T-helper 2 cell treated with Interferon-gamma antibody and Interleukin-4, amounts not matched to agents 5 μg/mL and 100 μg/mL, for 36 hours (primary cell): ENCODE results near the gene LDLRAD3.

Experiments
- DNase-seq: peaks from one replicate; pipeline ENCODE4 v3.0.0; 2021; ENCODE audit warnings: low spot score
- H3K27ac Mint-ChIP-seq: one replicate; pipeline ENCODE4 v1.8.0; 2021; ENCODE audit warnings: mild to moderate bottlenecking, mixed read lengths
- H3K27me3 Mint-ChIP-seq: one replicate; pipeline ENCODE4 v1.8.0; 2021; ENCODE audit warnings: low read depth, mixed read lengths
- H3K36me3 Mint-ChIP-seq: one replicate; pipeline ENCODE4 v1.8.0; 2021; ENCODE audit warnings: low read depth, mixed read lengths
- H3K4me1 Mint-ChIP-seq: one replicate; pipeline ENCODE4 v1.8.0; 2021; ENCODE audit warnings: low read depth, mixed read lengths
- H3K4me3 Mint-ChIP-seq: one replicate; pipeline ENCODE4 v1.8.0; 2022; ENCODE audit warnings: mild to moderate bottlenecking, moderate library complexity, mixed read lengths
- H3K9me3 Mint-ChIP-seq: one replicate; pipeline ENCODE4 v1.8.0; 2021; ENCODE audit warnings: mixed read lengths

LDLRAD3 gene

DNA sequence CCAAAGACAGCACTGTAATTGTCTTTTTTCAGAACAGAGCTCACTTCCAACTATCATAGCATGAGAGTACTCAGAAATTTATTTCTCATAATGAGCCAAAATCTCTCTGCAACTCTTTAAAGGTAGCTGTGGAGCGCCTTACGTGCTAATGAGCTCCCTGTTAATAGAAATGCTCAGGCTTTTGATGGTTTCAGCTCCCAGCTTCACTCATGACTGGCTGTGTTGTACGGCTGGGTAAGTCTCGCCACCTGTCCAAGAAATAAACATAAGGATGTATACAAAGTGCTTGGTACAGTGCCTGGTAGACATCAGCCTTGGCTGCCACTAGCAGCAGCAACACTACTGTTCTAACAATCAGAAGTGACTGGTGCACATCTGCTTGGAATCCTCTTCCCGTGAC is 109.4 kb downstream of the LDLRAD3 start:
- Mint-ChIP-seq H3K9me3 (peaks cover 7% of the 10 kb centered on the region), H3K27ac (no peak overlapping the region), H3K36me3 (no peaks in the 10 kb centered on the region), H3K27me3 (peaks cover 14% of the 10 kb centered on the region), H3K4me1 (peaks cover 10% of the 10 kb centered on the region), H3K4me3 (no peak overlapping the region)
- DNase-seq: no peak

DNA sequence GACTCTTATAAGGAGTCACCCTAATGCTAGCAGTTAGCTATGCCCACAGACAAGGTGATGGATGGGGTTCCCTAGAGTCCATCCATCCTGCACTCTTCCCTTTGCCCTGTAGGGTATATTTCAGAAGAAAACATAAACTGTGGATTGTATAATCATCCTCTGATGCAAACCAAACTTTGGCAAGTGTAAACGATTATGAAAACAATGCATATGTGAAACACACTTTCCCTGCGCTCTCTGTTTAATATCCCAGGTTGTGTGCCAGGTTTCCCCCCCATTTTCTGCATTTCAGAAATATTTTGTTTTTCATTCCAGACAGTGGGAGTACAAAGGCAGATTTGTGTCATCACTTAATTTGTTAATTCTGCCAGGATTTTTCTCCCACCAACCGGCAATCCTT is 110.0 kb downstream of the LDLRAD3 start:
- no peak overlapping the region for H3K4me3 Mint-ChIP-seq
- no peak overlapping the region for H3K27ac Mint-ChIP-seq
- H3K27me3 Mint-ChIP-seq: peaks cover 11% of the 10 kb centered on the region
- peaks cover 8% of the 10 kb centered on the region for H3K4me1 Mint-ChIP-seq
- H3K36me3 Mint-ChIP-seq: no peaks in the 10 kb centered on the region
- no peak for DNase-seq
- peaks cover 7% of the 10 kb centered on the region for H3K9me3 Mint-ChIP-seq

DNA sequence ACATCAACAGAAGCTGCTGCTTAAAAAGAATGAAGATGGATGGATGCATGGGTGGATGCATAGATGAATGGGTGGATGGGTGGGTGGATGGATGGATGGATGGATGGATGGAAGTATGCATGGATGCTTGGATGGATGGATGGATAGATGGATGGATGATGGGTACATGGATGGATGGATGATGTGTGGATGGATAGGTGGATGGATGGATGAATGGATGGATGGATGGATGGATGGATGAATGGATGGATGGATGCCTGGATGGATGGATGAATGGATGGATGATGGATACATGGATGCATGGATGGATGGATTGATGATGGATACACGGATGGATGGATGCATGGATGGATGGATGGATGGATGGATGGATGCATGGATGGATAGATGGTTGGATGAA is 110.8 kb downstream of the LDLRAD3 start:
- Mint-ChIP-seq H3K27me3 (peaks cover 13% of the 10 kb centered on the region), H3K4me3 (no peak overlapping the region), H3K9me3 (peaks cover 7% of the 10 kb centered on the region), H3K4me1 (peaks cover 8% of the 10 kb centered on the region), H3K36me3 (no peaks in the 10 kb centered on the region), H3K27ac (no peak overlapping the region)
- DNase-seq: no peak

DNA sequence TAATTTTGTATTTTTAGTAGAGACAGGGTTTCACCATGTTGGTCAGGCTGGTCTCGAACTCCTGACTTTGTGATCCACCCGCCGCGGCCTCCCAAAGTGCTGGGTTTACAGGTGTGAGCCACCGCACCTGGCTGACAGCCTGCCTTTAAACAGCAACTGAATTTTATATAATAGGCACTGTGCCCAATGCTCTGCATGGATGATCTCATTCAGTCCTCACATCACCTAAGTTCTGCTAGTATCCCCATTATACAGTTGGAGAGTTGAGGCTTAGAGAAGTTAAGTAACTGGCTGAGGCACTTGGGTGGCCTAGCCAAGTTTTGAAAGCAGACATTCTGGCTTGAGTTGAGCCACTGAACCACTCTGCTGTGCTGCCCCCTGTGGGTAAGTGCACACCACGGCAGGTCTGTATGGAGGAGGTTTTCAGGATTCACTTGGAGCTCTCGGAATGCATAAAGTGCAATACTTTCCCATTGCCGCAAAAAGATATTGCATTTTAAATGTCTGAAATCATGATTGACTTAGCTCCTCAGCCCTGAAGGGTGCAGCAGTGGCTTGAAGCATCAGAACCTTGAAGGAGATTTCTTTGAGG is 112.4 kb downstream of the LDLRAD3 start:
- H3K4me3 Mint-ChIP-seq: no peak overlapping the region
- peaks cover 9% of the 10 kb centered on the region for H3K27me3 Mint-ChIP-seq
- no peak overlapping the region for H3K27ac Mint-ChIP-seq
- H3K36me3 Mint-ChIP-seq: no peaks in the 10 kb centered on the region
- peaks cover 7% of the 10 kb centered on the region for H3K9me3 Mint-ChIP-seq
- no peak for DNase-seq
- peaks cover 6% of the 10 kb centered on the region for H3K4me1 Mint-ChIP-seq

DNA sequence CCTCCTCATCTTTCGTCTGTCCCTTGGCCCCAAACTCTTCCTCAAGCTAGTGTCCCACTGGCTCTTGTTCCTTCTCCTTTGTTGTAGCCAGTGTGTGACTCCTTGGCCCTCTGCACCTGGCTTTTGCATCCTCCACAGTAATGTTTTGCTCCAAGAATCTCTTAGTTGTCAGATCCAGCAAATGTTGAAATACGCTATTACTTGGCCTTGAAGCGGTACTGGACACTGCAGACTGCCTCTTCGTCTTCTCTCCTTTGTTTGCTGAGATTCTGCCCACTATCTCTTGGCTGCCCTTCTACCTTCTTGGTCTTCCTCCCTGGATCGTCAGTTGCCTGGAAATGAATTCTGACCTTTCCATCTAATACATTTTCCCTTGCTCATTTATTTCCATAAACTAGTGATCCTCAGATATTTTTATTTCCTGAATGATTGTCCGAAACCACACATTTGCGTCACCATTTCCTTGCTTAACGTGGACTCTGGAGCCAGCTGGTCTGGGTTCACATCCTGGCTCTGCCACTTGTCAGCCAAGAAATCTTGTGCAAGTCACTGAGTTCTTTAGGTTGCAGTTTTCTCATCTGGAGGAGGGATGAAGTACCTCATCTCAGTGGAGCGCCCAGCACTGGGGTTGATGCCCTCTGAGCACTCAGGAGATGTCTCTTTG is 113.6 kb downstream of the LDLRAD3 start:
- H3K27me3 Mint-ChIP-seq: peaks cover 9% of the 10 kb centered on the region

DNA sequence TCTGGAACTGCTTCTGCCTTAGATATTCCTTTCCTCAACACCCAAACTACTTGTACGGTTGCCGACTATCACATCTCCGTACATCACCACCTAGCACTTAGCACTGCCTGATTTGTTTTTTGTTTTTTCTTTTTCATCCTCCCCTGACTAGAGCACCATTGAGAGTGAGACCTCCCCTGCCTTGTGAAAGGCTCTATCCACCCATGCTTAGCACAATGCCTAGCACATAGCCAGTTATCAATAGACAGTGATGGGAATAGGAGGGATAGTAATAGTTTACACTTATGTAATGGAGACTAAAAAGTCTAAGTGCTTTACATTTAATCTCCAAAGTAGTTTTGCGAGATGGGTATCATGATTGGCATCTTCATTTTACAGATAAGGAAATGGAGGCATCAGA is 115.8 kb downstream of the LDLRAD3 start:
- H3K36me3 Mint-ChIP-seq: no peaks in the 10 kb centered on the region
- H3K4me1 Mint-ChIP-seq: no peaks in the 10 kb centered on the region

More for the DNA sequence above, 113.6 kb downstream of the LDLRAD3 start:
- H3K9me3 Mint-ChIP-seq: peaks cover 7% of the 10 kb centered on the region
- no peak overlapping the region for H3K27ac Mint-ChIP-seq
- no peak overlapping the region for H3K4me3 Mint-ChIP-seq
- no peak for DNase-seq
- H3K36me3 Mint-ChIP-seq: no peaks in the 10 kb centered on the region
- no peaks in the 10 kb centered on the region for H3K4me1 Mint-ChIP-seq

DNA sequence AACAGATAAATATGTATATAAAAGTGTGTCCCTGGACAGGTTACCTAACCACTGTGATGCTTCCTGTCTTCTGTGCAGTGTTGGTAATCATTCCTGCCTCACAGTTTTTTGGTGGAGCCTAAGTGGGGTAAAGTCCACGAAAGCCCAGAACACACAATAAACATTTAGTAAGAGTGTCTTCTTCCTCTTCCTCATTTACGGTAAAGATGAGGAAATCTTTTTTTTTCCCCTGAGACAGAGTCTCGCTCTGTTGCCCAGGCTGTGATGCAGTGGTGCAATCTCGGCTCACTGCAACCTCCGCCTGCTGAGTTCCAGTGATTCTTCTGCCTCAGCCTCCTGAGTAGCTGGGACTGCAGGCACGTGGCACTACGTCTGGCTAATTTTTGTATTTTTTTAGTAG is 117.1 kb downstream of the LDLRAD3 start:
- Mint-ChIP-seq H3K36me3 (no peaks in the 10 kb centered on the region), H3K4me3 (no peak overlapping the region), H3K27me3 (peaks cover 18% of the 10 kb centered on the region), H3K27ac (no peak overlapping the region), H3K4me1 (no peaks in the 10 kb centered on the region), H3K9me3 (no peaks in the 10 kb centered on the region)
- DNase-seq: no peak

More for the DNA sequence above, 115.8 kb downstream of the LDLRAD3 start:
- no peak for DNase-seq
- Mint-ChIP-seq H3K27ac (no peak overlapping the region), H3K9me3 (peaks cover 3% of the 10 kb centered on the region), H3K27me3 (peaks cover 14% of the 10 kb centered on the region), H3K4me3 (no peak overlapping the region)

DNA sequence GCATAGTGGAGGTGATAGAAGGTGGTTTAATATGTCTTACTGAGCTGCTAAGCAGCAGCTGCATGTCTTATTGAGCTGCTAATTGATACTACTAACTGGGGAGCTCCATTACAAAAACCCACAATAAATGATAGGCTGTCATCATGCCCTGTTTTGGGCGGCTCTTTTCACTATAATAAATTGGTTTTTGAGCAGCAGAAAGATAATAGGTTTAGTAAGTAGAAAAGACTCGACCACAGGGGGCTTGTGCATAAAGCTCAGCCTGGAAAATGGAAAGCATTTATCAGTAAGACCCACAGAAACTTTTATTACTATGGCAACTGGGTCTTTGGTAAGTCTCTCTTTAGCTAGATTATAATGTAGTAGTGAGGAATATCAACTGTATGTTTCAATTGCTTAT is 117.6 kb downstream of the LDLRAD3 start:
- no peaks in the 10 kb centered on the region for H3K4me1 Mint-ChIP-seq
- DNase-seq: no peak

DNA sequence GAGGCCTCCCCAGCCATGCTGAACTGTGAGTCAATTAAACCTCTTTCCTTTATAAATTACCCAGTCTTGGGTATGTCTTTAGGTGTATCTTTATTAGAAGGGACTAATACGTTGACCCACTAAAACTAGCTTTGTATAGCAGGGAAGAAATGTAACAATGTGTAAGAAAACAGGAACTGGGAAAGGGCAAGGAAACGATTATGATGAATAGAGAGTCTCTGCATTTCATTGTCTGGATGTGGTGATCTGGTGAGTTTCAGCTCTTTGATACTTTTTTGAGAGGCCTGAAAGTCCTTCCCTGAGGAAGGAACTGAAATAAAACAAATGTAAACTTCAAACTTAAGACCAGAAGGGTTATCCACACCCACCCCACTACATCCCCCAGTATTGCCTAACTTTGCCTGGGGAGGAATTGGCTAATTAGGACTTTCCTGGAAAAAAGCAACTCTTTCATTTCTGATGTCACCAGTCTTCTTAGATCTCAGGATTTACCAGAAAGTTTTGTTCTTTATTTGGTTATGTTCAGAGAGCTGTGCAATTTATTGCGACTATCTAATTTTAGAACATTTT is 119.0 kb downstream of the LDLRAD3 start:
- H3K27ac Mint-ChIP-seq: no peak overlapping the region
- H3K36me3 Mint-ChIP-seq: no peaks in the 10 kb centered on the region
- no peak for DNase-seq
- peaks cover 10% of the 10 kb centered on the region for H3K9me3 Mint-ChIP-seq
- peaks cover 18% of the 10 kb centered on the region for H3K27me3 Mint-ChIP-seq
- no peaks in the 10 kb centered on the region for H3K4me1 Mint-ChIP-seq
- no peak overlapping the region for H3K4me3 Mint-ChIP-seq

More for the DNA sequence above, 117.6 kb downstream of the LDLRAD3 start:
- H3K9me3 Mint-ChIP-seq: peaks cover 3% of the 10 kb centered on the region
- H3K36me3 Mint-ChIP-seq: no peaks in the 10 kb centered on the region
- peaks cover 18% of the 10 kb centered on the region for H3K27me3 Mint-ChIP-seq
- no peak overlapping the region for H3K27ac Mint-ChIP-seq
- H3K4me3 Mint-ChIP-seq: no peak overlapping the region

DNA sequence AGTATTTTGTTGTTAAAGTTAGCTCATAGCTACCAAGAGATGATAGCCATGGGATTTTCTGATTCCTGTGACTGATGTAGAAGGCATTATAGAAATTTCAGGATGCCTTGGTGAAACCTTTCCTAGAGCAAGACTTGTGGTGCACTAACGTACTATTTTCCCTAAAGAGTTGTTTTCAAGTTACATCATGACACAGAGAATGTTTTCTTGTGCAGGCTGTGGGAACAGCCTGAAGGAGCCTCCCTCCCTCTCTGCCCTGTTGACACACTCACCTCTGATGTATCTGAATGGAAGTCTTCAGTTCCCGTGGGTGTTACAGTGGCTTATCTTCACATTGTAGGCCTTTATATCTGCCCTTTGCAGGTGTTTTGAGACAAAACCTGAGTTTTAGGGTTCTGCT is 121.6 kb downstream of the LDLRAD3 start:
- Mint-ChIP-seq H3K4me3 (no peak overlapping the region), H3K36me3 (no peaks in the 10 kb centered on the region), H3K4me1 (no peaks in the 10 kb centered on the region), H3K27ac (no peak overlapping the region), H3K9me3 (peaks cover 10% of the 10 kb centered on the region), H3K27me3 (peaks cover 9% of the 10 kb centered on the region)
- DNase-seq: no peak

DNA sequence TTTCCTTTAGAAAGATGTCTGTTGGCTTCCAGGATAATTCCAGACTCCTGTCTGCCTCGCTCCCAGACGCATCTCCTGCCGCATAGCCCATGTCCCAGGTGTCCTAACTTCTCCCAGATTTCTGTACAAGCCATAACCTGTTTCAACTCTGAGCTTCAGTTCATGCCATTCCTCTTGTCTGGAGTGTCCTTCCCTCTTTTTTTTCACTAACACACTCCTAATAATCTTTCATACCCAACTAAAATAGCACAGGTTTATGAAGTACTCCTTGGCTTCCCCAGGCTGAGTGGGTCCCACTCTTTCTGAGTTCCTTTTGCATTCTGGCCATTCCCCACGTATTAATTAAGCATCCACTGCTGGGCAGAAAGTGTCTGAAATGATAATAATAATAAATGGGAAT is 123.0 kb downstream of the LDLRAD3 start:
- Mint-ChIP-seq H3K27me3 (peaks cover 14% of the 10 kb centered on the region), H3K4me1 (no peaks in the 10 kb centered on the region)

DNA sequence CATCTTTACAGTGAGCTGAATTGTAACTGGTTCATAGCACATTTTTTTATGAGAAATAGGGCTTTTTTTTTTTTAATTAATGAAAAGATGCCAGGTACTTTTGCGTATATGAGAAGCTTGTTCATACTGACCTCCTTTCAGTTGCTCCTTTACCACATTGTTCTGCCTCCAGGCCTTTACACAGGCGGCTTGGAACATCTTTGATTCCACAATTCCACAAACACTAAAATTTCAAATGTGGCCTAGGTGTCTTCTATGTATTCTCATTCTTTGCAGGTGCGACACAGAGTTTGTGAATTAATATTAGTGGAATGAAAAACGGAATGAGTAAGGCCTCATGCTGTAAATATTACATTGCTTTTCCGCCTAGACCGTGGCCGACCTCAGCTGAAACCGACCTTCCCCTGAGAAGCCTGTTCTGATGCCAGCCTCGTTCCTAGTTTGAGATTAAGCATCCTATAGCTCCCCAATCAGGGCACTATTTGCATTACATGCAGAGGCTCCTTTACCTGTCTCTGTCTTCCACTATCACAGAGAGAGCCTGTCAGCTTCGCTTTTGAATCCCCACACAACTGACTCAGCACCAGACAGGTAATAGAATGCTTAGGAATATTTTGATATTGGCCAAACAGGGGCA is 125.8 kb downstream of the LDLRAD3 start:
- Mint-ChIP-seq H3K27ac (no peak overlapping the region), H3K4me1 (no peaks in the 10 kb centered on the region), H3K9me3 (peaks cover 10% of the 10 kb centered on the region), H3K36me3 (no peaks in the 10 kb centered on the region), H3K27me3 (peaks cover 8% of the 10 kb centered on the region), H3K4me3 (no peak overlapping the region)
- DNase-seq: no peak

More for the DNA sequence above, 123.0 kb downstream of the LDLRAD3 start:
- Mint-ChIP-seq H3K36me3 (no peaks in the 10 kb centered on the region), H3K4me3 (no peak overlapping the region), H3K9me3 (peaks cover 10% of the 10 kb centered on the region), H3K27ac (no peak overlapping the region)
- no peak for DNase-seq

DNA sequence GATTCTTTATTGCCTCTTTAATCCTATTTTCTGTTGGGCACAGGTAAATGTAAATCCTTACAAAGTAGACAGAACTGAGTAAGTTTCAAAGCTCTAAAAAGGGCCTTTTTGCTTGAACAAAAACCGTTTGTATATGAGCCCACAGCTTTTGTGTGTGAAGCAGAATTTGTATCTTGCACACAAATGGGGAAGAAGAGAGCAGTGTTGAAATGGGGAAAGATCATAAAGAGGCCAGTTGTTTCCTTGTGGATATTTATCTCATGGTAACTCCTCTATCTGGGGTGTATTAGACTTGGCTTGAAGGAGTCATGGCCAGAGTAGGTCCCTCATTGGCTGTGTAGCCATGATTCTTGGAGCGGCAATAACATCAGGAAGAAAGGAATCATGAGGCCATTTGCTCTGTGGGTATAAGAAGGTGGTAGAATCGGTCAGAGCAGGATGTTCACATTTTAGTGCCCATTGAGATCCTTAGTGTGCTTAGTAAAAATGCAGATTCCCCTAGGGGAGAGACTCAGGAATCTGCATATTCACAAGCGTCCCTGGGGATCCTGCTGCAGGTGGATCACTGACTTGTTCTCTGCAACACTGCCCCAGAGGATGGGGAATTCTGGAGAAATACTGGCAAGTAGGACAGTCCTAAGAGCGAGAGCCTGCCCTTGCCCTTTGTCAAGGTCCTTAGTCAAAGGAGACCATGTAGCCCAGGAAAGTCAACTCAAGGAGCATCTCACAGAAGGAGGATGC is 126.5 kb downstream of the LDLRAD3 start:
- Mint-ChIP-seq H3K27me3 (peaks cover 5% of the 10 kb centered on the region), H3K36me3 (no peaks in the 10 kb centered on the region), H3K9me3 (peaks cover 10% of the 10 kb centered on the region), H3K4me3 (no peak overlapping the region), H3K27ac (no peak overlapping the region), H3K4me1 (no peaks in the 10 kb centered on the region)
- DNase-seq: no peak

DNA sequence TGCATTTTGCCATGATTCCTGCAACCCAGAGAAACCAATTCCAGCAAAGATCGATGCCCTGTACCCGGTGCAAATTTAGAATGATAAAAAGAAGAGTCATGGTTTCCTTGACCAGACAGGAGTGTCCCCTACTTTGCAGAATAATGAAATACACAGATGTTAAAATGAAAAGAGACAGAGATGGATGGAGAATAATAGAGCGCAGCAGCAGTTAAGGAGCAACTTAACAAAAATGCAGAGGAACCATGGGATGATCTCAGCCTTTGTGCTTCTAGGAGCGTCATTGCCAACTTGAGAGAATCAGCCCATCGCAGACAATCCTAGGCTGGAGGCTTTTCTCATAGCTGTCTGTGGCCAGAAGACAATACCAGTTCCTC is 127.1 kb downstream of the LDLRAD3 start:
- Mint-ChIP-seq H3K9me3 (peaks cover 10% of the 10 kb centered on the region), H3K27me3 (peaks cover 5% of the 10 kb centered on the region), H3K4me1 (no peaks in the 10 kb centered on the region), H3K27ac (no peak overlapping the region), H3K4me3 (no peak overlapping the region), H3K36me3 (no peaks in the 10 kb centered on the region)
- no peak for DNase-seq
